Melanocyte of skin (primary cell): ENCODE data around the gene AGO3. TPM values are rescaled to one million over a fixed set of nuclear protein-coding genes. Genes with fewer than 3 reads are reported as not detected.

Experiments used
- total RNA-seq, 2 donors: library from RNA; depleted of rRNA; stranded (reverse); fragments of >200 nt; gene quantifications; 2 replicates each; pipeline ENCODE4 v1.2.3, GENCODE V29; 2012

Gene AGO3
- total RNA-seq = 1 to 10 TPM; 1.7 to 2.4 TPM

DNA sequence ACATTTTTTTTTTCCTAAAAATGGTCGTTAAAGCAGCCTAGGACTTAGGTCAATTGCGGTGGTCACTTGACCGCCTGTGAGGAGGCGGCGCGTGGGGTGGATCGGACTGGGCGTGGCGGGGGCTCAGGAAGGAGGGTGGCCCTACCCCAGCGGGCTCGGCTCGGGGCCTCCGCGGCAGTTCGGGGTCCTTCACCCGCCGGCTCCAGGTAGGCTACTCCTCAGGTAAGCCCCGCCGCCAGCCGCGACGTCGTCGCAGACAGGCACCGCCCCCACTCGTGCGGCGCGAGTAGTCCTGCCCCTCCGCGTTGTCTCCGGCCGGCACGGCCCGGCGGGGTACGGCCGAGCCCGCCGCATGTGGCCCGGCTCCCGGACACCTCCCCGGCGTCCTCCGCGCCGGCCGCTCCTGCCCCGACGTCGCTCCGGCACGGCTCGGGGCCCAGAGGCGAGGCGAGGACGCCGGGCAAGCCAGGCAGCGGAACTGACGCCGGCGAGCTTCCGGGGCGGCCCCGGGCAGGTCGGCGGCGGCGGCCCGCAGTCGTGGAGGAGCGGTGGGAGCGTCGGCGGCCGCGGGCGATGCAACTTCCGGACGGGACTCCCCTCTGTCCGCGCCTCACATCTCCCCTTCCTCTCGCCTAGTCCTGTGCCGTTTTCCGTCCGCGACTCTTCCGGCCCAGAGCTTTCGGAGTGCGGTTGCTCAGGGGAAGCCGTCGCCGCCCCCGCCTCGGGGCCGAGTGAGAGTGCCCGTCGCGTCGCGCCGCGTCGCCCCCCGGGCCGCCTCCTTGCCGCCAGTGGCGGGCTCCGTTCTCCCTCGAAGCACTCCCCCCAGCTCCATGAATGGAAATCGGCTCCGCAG, at the start of gene AGO3:
TSS of gene AGO3 (plus strand) at position 513 of the 853 bp plus-strand sequence. CDS start at position 835, 322 bp downstream.

DNA sequence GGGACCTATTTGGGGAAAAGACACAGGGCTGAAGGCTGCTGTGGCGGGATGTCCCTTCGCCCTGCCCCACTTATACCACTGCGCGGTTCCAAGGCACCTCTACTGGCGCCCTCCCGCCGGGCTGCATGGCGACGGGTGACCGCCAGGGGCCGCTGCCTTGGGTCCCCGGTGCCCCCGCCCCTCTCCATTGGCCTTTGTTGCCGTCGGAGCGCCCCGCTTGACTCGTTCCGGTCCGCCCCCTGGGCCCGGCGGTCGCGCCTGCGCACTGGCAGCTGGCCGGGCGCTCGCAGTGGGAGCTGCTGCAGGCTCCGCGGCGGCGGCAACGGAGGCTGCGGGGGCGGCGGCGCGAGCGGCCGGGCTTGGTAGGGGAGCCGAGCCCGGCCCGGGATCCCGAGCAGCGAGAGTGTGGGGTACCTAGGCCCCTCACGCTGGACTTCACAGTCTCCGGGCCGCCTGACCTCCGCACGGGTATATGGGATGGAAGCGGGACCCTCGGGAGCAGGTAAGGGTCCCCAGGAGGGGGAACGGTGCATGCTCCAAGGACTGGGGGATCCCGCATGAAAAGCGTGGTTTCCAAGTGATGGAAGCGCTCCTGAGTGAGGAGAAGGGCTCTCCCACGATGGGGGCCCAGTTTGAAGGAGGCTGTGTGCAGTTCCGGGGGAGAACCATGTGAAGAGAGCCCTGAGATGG, 47.8 kb upstream of the AGO3 start, which contains the start of gene AGO1:
TSS of gene AGO1 (plus strand) at position 265 of the 690 bp plus-strand sequence. CDS start at position 478, 213 bp downstream.

DNA sequence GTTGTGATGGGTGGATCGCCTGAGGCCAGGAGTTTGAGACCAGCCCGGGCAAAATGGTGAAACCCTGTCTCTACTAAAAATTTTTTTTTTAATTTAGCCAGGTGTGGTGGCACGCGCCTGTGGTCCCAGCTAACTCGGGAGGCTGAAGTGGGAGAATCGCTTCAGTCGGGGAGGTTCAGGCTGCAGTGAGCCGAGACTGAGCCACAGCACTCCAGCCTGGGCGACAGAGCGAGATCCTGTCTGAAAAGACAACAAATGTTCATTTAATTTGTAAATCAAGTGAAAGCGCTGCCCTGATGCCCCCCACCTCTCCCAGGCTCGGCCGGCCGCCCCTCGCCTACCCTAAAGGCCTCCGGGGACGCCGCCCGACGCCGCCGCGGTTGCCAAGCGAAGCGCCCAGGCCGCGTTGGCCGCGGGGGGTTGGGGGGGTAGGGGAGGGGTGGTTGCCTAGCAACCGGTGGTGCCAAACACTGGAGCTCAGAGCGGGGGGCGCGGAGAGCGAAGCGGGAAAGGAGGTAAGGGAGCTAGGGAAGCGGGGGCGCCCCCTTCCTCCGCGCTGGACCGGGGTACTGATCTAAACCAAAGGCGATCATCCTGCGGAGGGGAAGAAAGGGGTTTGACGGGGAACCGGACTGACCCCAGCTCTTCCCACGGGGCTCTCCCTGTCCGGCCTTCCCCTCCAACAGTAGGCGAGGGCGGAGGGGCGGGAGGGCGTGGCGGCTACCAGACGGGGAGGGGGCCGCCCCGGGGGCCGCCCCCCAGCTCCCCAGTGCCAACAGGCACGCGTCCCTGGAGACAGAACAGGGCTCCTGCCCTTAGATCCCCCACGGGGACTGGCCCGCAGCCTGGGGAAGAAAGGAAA, 153.0 kb downstream of the AGO3 start, which contains the start of gene TEKT2:
TSS of gene TEKT2 (plus strand) at position 460 of the 862 bp plus-strand sequence. CDS start 828 bp downstream, outside the sequence.

DNA sequence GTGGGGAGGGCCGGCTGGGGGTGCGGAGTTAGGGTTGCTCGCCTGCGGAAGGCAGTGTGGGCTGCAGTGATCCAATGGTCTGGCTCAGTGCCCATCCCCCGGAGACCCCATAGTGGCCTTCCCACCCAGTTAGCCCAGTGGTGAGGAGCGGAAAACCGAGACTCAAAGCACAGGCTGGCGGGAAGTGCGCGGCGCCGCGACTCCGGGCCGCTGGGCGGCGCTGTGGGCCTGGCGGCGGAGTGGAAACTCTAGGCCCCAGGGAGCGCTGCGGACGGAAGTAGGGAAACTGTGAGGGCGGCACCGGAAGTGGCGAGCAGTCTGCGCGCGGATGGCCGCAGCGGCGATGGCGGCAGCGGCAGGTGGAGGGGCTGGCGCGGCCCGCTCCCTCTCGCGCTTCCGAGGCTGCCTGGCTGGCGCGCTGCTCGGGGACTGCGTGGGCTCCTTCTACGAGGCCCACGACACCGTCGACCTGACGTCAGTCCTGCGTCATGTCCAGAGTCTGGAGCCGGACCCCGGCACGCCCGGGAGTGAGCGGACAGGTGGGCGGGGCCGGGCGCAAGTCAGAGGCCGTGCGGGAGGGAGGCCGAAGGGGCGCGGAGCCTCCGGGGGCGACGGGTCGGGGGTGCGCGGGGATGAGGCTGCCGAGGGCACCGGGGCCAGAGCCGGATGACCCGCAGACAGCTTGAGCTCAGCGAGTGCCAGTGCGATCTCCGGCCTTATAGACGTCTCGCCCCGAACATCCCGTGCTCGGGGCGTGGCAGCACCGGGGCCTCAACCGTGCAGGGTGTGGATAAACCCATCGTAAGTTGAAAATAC, 157.9 kb downstream of the AGO3 start, which contains the start of gene ADPRS:
TSS of gene ADPRS (plus strand) at position 316 of the 816 bp plus-strand sequence. CDS start at position 329, 13 bp downstream.

Other genes starting within 250 kb of the AGO3 start
- 10 to 100 TPM; 26.3 to 31.0 TPM for gene C1orf216, start 212.2 kb upstream of the AGO3 start, total RNA-seq
- 10 to 100 TPM in 1 of 2 donors, 1 to 10 TPM in 1; 9.6 to 26.6 TPM for gene CLSPN, start 161.1 kb upstream of the AGO3 start, total RNA-seq
- 10 to 100 TPM; 14.8 to 15.3 TPM for gene AGO4, start 123.1 kb upstream of the AGO3 start, total RNA-seq
- 10 to 100 TPM; 13.1 to 16.0 TPM for gene AGO1, start 47.9 kb upstream of the AGO3 start, total RNA-seq
- not detected for gene TEKT2, start 153.0 kb downstream of the AGO3 start, total RNA-seq
- 10 to 100 TPM; 23.7 to 27.6 TPM for gene ADPRS, start 157.8 kb downstream of the AGO3 start, total RNA-seq
- under 1 TPM; under 0.01 to 0.34 TPM for gene COL8A2, start 194.1 kb downstream of the AGO3 start, total RNA-seq
- gene TRAPPC3, start 218.4 kb downstream of the AGO3 start, total RNA-seq = 10 to 100 TPM; 82.9 to 93.2 TPM
- 100 to 1,000 TPM; 135 to 144 TPM for gene MAP7D1, start 225.1 kb downstream of the AGO3 start, total RNA-seq